AG09309 (cell line): ENCODE data around the gene ATP9A.

Experiments
- DNase-seq: peaks from one replicate; pipeline ENCODE4 v3.0.0-alpha.2; 2010; ENCODE audit warnings: low read depth
- H3K4me3 ChIP-seq: 2 replicates; pipeline ENCODE4 v1.5.1; 2011; ENCODE audit warnings: mild to moderate bottlenecking, low read depth, low read length, moderate library complexity; ENCODE audit not compliant: control insufficient read depth
- CTCF ChIP-seq: IDR thresholded peaks from 2 replicates; pipeline ENCODE4 v1.5.1; 2011; ENCODE audit warnings: mild to moderate bottlenecking, low read depth, low read length, inconsistent platforms; ENCODE audit not compliant: insufficient read depth, control insufficient read depth; ENCODE audit errors: missing control alignments

Gene ATP9A

GRCh38 chr20:51592564-51592963 is 175.6 kb downstream of the ATP9A start:
- no peak overlapping the region for H3K4me3 ChIP-seq
- DNase-seq = no peak
- TF ChIP-seq CTCF = no peak

- no peak for TF ChIP-seq CTCF
- no peak overlapping the region for H3K4me3 ChIP-seq
Measured at GRCh38 chr20:51591871-51592270, 176.3 kb downstream of the ATP9A start.

GRCh38 chr20:51588762-51589161 is 179.4 kb downstream of the ATP9A start:
- no peak for TF ChIP-seq CTCF
- DNase-seq = no peak
- H3K4me3 ChIP-seq = no peak overlapping the region

More at GRCh38 chr20:51591871-51592270, 176.3 kb downstream of the ATP9A start:
- no peak for DNase-seq

DNA sequence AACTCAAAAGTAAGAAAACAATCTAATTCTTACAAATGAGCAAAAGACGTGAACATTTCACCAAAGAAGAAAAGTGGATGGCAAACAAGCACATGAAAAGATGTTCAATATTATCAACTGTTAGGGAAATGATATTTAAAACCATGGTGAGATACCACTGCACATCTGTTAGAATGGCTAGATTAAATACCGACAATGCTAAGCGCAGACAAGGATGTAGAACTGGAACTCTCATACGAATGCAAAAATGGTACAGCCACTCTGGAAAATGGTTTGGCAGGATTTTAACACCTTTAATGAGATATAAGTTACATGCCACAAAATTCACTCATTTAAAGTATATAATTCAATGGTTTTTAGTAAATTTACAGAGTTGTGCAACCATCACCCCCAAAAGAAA is 181.0 kb downstream of the ATP9A start:
- DNase-seq = no peak
- TF ChIP-seq CTCF = no peak
- no peak overlapping the region for H3K4me3 ChIP-seq

GRCh38 chr20:51586005-51586440 is 182.2 kb downstream of the ATP9A start:
- no peak overlapping the region for H3K4me3 ChIP-seq
- no peak for TF ChIP-seq CTCF
- peak; percentile 90 for DNase-seq

GRCh38 chr20:51585148-51585547 is 183.0 kb downstream of the ATP9A start:
- no peak for DNase-seq
- no peak overlapping the region for H3K4me3 ChIP-seq
- TF ChIP-seq CTCF = no peak

DNA sequence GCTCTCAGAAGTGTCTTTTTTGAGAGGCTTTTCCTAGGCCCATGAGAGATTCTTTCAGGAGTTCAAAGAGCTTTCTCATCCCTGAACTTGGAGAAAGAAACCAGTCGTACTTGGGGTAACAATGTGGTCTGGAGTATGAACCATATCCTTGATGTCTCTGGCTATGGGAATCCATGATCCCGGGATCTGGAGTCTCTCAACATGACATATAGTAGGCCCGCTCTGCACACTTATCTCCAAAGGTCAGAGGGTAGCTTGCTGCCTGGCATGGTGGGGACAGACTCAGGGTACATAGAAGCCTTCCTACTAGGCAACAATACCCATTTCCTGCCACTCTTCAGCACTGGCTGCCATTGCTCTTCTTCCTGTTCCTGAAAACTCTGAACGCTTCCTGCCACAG is 183.5 kb downstream of the ATP9A start:
- no peak overlapping the region for H3K4me3 ChIP-seq
- TF ChIP-seq CTCF = no peak
- DNase-seq = no peak
